Heart left ventricle (tissue), 16 donors: ENCODE data around the gene MPZL2. TPM values are rescaled to one million over a fixed set of nuclear protein-coding genes. Genes with fewer than 3 reads are reported as not detected.

Experiments used
- ATAC-seq, 4 donors: fragments of 200-7000 bp; cut with Tn5 transposase; one replicate each; pipeline ENCODE4 v1.9.1; 2020 to 2022; ENCODE audit warnings: moderate library complexity in 4 of 4, mild to moderate bottlenecking in 3 of 4, moderate number of reproducible peaks in 1 of 4
- DNase-seq, 5 donors: peaks; one replicate each; pipeline ENCODE4 v3.0.0-alpha.2; 2020
- H3K27ac ChIP-seq, 12 donors: fragments of 200-600 bp; sonication (generic) in 4 of 12; one replicate each; pipeline versions ENCODE4 v1.5.0 to v1.8.0; 2016 to 2022; ENCODE audit warnings: mild to moderate bottlenecking in 2 of 12
- H3K27me3 ChIP-seq, 9 donors: fragments of 200-600 bp; sonication (generic) in 2 of 9; one replicate each; pipeline versions ENCODE4 v1.5.1 to v1.8.0; 2016 to 2022; ENCODE audit warnings: mild to moderate bottlenecking in 3 of 9
- H3K36me3 ChIP-seq, 9 donors: fragments of 200-600 bp; sonication (generic) in 2 of 9; one replicate each; pipeline versions ENCODE4 v1.5.0 to v1.8.0; 2018 to 2022; ENCODE audit warnings: mild to moderate bottlenecking in 2 of 9
- H3K4me1 ChIP-seq, 12 donors: fragments of 200-600 bp; sonication (generic) in 4 of 12; one replicate each; pipeline versions ENCODE4 v1.5.0 to v1.8.0; 2016 to 2022; ENCODE audit warnings: mild to moderate bottlenecking in 3 of 12
- H3K4me3 ChIP-seq, 12 donors: fragments of 200-600 bp; sonication (generic) in 4 of 12; one replicate each; pipeline versions ENCODE4 v1.5.0 to v1.8.0; 2017 to 2022; ENCODE audit warnings: mild to moderate bottlenecking in 9 of 12, moderate library complexity in 4 of 12
- H3K9me3 ChIP-seq, 12 donors: fragments of 200-600 bp; sonication (generic) in 4 of 12; one replicate each; pipeline versions ENCODE4 v1.5.0 to v1.8.0; 2016 to 2022; ENCODE audit warnings: mild to moderate bottlenecking in 1 of 12
- POLR2A ChIP-seq, 2 donors: fragments of 450-650 bp; IDR thresholded peaks; one replicate each; pipeline ENCODE4 v1.6.1; 2017; ENCODE audit warnings: antibody characterized with exemption in 2 of 2, mild to moderate bottlenecking in 2 of 2, moderate library complexity in 2 of 2
- WGBS, 4 donors: extraction: QIAGEN DNeasy Blood & Tissue Kit in 2 of 4; methylation state at CpG; one replicate each; pipeline versions ENCODE4 v1.1.5 to v1.1.7; 2013 to 2018; 5-methylcytosine and 5-hydroxymethylcytosine counted together
- intact Hi-C, 10 donors: fragments of 100-400 bp; cut with DNase I; formaldehyde crosslinking; loops; one replicate each; pipeline versions ENCODE4 v1.11.1 to v1.14.2; 2022
- polyA plus RNA-seq, 2 donors: library from polyadenylated mRNA; stranded (reverse); fragments of 200-250 nt; gene quantifications; one replicate each; pipeline ENCODE4 v1.2.3, GENCODE V29; 2013
- total RNA-seq, 9 donors: library from RNA; depleted of rRNA in 2 of 9; stranded (reverse); fragments of >200 nt in 2 of 9; fragmentation: NEBNext Ultra II Directional in 3 of 9; extraction: Animal tissue kit (Norgen Biotek cat#: 25700) in 3 of 9; gene quantifications; one replicate each; pipeline versions ENCODE4 v1.1.0 to v1.2.4, GENCODE V29; 2016 to 2023
- TF ChIP-seq, protein P1 (sequence below), 12 donors: fragments of 200-600 bp; sonication (generic) in 4 of 12; IDR thresholded peaks; one replicate each; pipeline versions ENCODE4 v1.5.0 to v1.8.0; 2018 to 2022; ENCODE audit warnings: antibody characterized with exemption in 12 of 12, mild to moderate bottlenecking in 5 of 12
- donor health status: ischemic (EF 13 %, LVEDD 7.1; RV severe dilation, severe dysfunction).
- donor health status: healthy with polysubstance abuse.
- donor health status: DM: no; HTN: yes; CAD: no.
- donor health status: DM: no; HTN: no; CAD: no.
- donor health status: ischemic (EF 25% LVEDD 6.9; RV normal size, moderate dysfunction).
- donor health status: ischemic (EF 25% LVEDD 5.7; RV mildly dilated, moderate dysfunction).
- donor health status: healthy.
- donor health status: DM: yes; HTN: yes; CAD: no.
- donor health status: ischemic (EF 35%, LVEDD 5.7; RV mildly dilated, moderate dysfunction).
- donor health status: nonischemic (EF 11% LVEDD 7.7; RV severe dilation, severe dysfunction).
- donor health status: DM: yes; HTN: yes; CAD: no.
- donor health status: PGD.
- donor health status: ischemic (EF 29% LVEDD 5.4; RV normal size, mild dysfunction).
- donor health status: nonischemic (EF 23%, LVEDD 6.1; RV moderate dilation, normal function).

Gene MPZL2
- total and polyA plus RNA-seq, 11 donors: 7.4 to 29.6 (median 13.0) TPM

DNA sequence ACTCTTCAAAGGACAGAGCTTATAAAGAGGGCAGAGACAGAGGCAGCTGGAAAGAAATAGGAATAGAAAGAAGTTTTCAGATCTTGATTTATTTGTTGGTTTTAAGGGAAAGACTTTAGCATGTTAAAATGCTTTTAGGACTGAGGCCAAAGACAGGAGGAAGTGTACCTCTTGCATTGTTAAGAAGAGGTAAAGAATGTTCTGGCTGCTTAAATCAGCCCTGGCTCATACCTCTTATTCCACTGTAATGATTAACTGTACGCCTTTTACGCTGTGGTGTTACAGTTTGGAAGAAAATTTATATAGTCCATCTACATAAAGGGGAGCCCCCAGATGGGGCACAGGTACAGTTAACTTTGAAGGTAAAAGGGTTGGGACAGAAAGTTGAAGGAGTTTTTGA, 10.1 kb upstream of the MPZL2 start:
- Histone ChIP-seq H3K27ac (peak overlapping the region in 1 of 12 donors; percentile 56), H3K4me3 (no peak overlapping the region), H3K4me1 (peaks cover 0 to 16% (median 0%) of the 10 kb centered on the region in 12 donors), H3K9me3 (no peaks in the 10 kb centered on the region), H3K36me3 (no peaks in the 10 kb centered on the region), H3K27me3 (peaks cover 0 to 4% (median 0%) of the 10 kb centered on the region in 9 donors)
- DNase-seq (no peak), ATAC-seq (no peak)
- intact Hi-C loops: no loop called here
- 93 to 96% (median 95%) methylated on average over 2 of the region's 2 CpGs for WGBS, 4 donors
- TF ChIP-seq, protein P1, sequence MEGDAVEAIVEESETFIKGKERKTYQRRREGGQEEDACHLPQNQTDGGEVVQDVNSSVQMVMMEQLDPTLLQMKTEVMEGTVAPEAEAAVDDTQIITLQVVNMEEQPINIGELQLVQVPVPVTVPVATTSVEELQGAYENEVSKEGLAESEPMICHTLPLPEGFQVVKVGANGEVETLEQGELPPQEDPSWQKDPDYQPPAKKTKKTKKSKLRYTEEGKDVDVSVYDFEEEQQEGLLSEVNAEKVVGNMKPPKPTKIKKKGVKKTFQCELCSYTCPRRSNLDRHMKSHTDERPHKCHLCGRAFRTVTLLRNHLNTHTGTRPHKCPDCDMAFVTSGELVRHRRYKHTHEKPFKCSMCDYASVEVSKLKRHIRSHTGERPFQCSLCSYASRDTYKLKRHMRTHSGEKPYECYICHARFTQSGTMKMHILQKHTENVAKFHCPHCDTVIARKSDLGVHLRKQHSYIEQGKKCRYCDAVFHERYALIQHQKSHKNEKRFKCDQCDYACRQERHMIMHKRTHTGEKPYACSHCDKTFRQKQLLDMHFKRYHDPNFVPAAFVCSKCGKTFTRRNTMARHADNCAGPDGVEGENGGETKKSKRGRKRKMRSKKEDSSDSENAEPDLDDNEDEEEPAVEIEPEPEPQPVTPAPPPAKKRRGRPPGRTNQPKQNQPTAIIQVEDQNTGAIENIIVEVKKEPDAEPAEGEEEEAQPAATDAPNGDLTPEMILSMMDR (IDR thresholded peaks at IDR 0.05): no peak
- TF ChIP-seq POLR2A (IDR thresholded peaks at IDR 0.05): no peak

DNA sequence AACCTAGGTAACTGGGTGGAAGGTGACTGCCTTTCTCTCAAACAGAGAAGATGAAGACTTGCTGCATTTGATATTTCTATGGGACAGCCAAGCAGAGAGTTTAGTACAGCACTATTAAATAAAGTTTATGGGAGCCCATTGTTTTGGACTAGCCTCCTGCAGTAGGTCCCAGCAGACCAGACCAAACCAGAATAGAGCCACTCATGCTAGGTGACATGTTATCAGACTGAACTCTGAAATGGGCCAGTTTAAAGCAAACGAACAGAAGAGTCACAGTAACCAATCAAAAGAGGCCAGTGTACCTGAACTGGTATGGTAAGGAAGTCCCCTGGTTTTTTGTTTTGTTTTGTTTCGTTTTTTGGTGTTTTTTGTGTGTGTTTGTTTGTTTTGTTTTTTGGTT, 7.9 kb upstream of the MPZL2 start:
- H3K27me3 ChIP-seq: peaks cover 0 to 4% (median 0%) of the 10 kb centered on the region in 9 donors
- peaks cover 0 to 6% (median 0%) of the 10 kb centered on the region in 12 donors for H3K4me1 ChIP-seq
- no peak for ATAC-seq
- DNase-seq: no peak
- H3K27ac ChIP-seq: no peak overlapping the region
- TF ChIP-seq, protein P1 (IDR thresholded peaks at IDR 0.05): no peak
- TF ChIP-seq POLR2A (IDR thresholded peaks at IDR 0.05): no peak
- no peaks in the 10 kb centered on the region for H3K36me3 ChIP-seq
- H3K9me3 ChIP-seq: no peaks in the 10 kb centered on the region
- no peak overlapping the region for H3K4me3 ChIP-seq
- WGBS, 4 donors: 64 to 76% (median 73%) methylated on average over 2 of the region's 2 CpGs
- intact Hi-C loops: no loop called here

DNA sequence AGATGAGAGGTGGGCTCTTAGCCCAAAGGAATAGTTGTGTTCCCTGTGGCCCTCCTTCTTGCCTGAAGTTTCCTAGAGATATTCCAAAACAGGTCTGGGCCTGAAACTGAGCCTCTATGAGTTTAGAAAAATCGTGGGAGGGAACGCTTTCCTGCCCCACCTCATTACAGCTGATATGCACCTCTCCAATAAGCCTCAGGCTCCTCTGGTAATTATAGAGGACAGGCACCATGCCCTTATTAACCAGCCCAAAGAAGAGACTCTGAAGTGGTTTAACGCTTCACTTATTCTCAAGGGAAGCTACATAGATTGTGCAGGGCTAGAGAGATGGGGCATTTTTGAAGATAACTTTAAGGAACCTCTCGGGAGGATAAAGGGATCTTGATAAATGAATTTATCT, 3.4 kb upstream of the MPZL2 start:
- Histone ChIP-seq H3K27me3 (peaks cover 0 to 6% (median 0%) of the 10 kb centered on the region in 9 donors), H3K36me3 (no peaks in the 10 kb centered on the region), H3K27ac (no peak overlapping the region), H3K4me1 (peaks cover 0 to 22% (median 0%) of the 10 kb centered on the region in 12 donors), H3K9me3 (no peaks in the 10 kb centered on the region), H3K4me3 (no peak overlapping the region)
- intact Hi-C loops: no loop called here
- TF ChIP-seq, protein P1 (IDR thresholded peaks at IDR 0.05): no peak
- no peak for TF ChIP-seq POLR2A (IDR thresholded peaks at IDR 0.05)
- DNase-seq: no peak
- ATAC-seq: no peak
- WGBS, 4 donors: 77 to 90% (median 82%) methylated on average over 4 of the region's 4 CpGs

DNA sequence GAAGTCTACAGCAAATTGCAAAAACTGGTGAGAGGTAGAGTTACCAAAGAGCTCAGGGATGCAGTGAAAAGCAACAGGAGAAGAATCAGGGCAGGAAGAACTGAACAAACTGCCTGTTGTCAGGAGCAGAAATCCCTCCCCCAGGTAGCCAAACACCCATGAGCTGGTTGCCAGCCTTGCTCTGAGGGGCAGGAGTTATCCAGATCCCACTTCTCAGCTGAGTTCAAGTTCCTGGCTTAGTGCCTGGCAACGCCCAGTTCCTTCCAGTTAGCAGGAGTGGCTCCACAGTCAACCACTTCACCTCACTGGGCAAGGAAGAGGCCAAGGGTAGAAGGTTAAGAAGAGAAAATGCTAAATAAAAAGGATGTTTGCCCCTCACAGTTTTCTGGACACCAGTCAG, 1.9 kb upstream of the MPZL2 start:
- TF ChIP-seq, protein P1 (IDR thresholded peaks at IDR 0.05): no peak
- TF ChIP-seq POLR2A (IDR thresholded peaks at IDR 0.05): no peak
- H3K9me3 ChIP-seq: no peaks in the 10 kb centered on the region
- no peak overlapping the region for H3K4me3 ChIP-seq
- peak in 3 of 5 donors; percentile 26 to 37 (median 35) for DNase-seq
- peak in 3 of 4 donors; percentile 43 to 72 (median 71) for ATAC-seq
- H3K27me3 ChIP-seq: peaks cover 0 to 8% (median 0%) of the 10 kb centered on the region in 9 donors
- H3K4me1 ChIP-seq: peaks cover 0 to 24% (median 0%) of the 10 kb centered on the region in 12 donors
- intact Hi-C loops: no loop called here
- peak overlapping the region in 5 of 12 donors; percentile 3 to 60 (median 20) for H3K27ac ChIP-seq
- peaks cover 0 to 4% (median 0%) of the 10 kb centered on the region in 9 donors for H3K36me3 ChIP-seq
- 45 to 67% (median 54%) methylated on average over 1 of the region's 1 CpG for WGBS, 4 donors
